A172 (cell line): ENCODE measurements around the gene NDUFB8. TPM values are rescaled to one million over a fixed set of nuclear protein-coding genes. Genes with fewer than 3 reads are reported as not detected.
A peak's percentile ranks its signal among the peaks of the same experiment; 100 is the strongest.
"Not testable (repeated sequence)": the region's sequence is repeated elsewhere in the genome, so short reads cannot be mapped to it uniquely, and the experiment has no call there.

Experiments used
- DNase-seq: peaks from one replicate; pipeline ENCODE4 v3.0.0-alpha.2; 2015; ENCODE audit warnings: low spot score
- total RNA-seq: library from RNA; depleted of rRNA; stranded (reverse); fragments of >200 nt; shearing (Covaris generic); gene quantifications from 2 replicates; pipeline ENCODE4 v1.2.3, GENCODE V29; 2014; rRNA removed

Gene NDUFB8
- total RNA-seq = 152 and 197 TPM in 2 replicates

- DNase-seq = peak; percentile 43
Observed at GRCh38 chr10:100529475-100530298, at the start of gene NDUFB8. Gene NDUFB8 (minus strand): TSS chr10:100529871. CDS start chr10:100529851, 20 bp downstream.

GRCh38 chr10:100576282-100576635 is 46.6 kb upstream of the NDUFB8 start:
- no peak for DNase-seq

- no peak for DNase-seq
Observed at GRCh38 chr10:100575585-100576281, 46.1 kb upstream of the NDUFB8 start.

GRCh38 chr10:100575146-100575545 is 45.5 kb upstream of the NDUFB8 start:
- not testable (repeated sequence) for DNase-seq

- DNase-seq = no peak
Observed at GRCh38 chr10:100571084-100571856, 41.6 kb upstream of the NDUFB8 start.

- DNase-seq = no peak
Observed at GRCh38 chr10:100570506-100570905, 40.8 kb upstream of the NDUFB8 start.

- DNase-seq = no peak
Observed at GRCh38 chr10:100569687-100570481, 40.2 kb upstream of the NDUFB8 start.

GRCh38 chr10:100568912-100569311 is 39.2 kb upstream of the NDUFB8 start:
- no peak for DNase-seq

- no peak for DNase-seq
Observed at GRCh38 chr10:100567826-100568225, 38.2 kb upstream of the NDUFB8 start.

GRCh38 chr10:100567249-100567648 is 37.6 kb upstream of the NDUFB8 start:
- DNase-seq = no peak

- no peak for DNase-seq
Observed at GRCh38 chr10:100566561-100566960, 36.9 kb upstream of the NDUFB8 start.

GRCh38 chr10:100565206-100565985 is 35.7 kb upstream of the NDUFB8 start:
- no peak for DNase-seq

- no peak for DNase-seq
Observed at GRCh38 chr10:100562008-100562672, 32.5 kb upstream of the NDUFB8 start.

GRCh38 chr10:100561005-100561404 is 31.3 kb upstream of the NDUFB8 start:
- DNase-seq = no peak

- DNase-seq = no peak
Observed at GRCh38 chr10:100560248-100560647, 30.6 kb upstream of the NDUFB8 start.

- DNase-seq = no peak
Observed at GRCh38 chr10:100554902-100555301, 25.2 kb upstream of the NDUFB8 start.

GRCh38 chr10:100553929-100554328 is 24.3 kb upstream of the NDUFB8 start:
- DNase-seq = no peak

- no peak for DNase-seq
Observed at GRCh38 chr10:100551738-100552137, 22.1 kb upstream of the NDUFB8 start.

- DNase-seq = no peak
Observed at GRCh38 chr10:100551196-100551595, 21.5 kb upstream of the NDUFB8 start.

- DNase-seq = no peak
Observed at GRCh38 chr10:100544950-100545349, 15.3 kb upstream of the NDUFB8 start.
